Skeletal muscle tissue (tissue), 4 donors: Measurements from ENCODE around the gene CIDEA. TPM values are rescaled to one million over a fixed set of nuclear protein-coding genes. Genes with fewer than 3 reads are reported as not detected.
"Not testable (repeated sequence)": the region's sequence is repeated elsewhere in the genome, so short reads cannot be mapped to it uniquely, and the experiment has no call there.

ENCODE experiments used
- H3K27ac ChIP-seq: one replicate; pipeline ENCODE4 v1.7.0; 2013; ENCODE audit warnings: mild to moderate bottlenecking, low read depth, low read length, inconsistent platforms
- H3K27me3 ChIP-seq, 3 donors: one replicate each; pipeline ENCODE4 v1.7.0; 2013; ENCODE audit warnings: low read length in 3 of 3; ENCODE audit not compliant: control insufficient read depth in 3 of 3, insufficient read depth in 3 of 3
- H3K36me3 ChIP-seq, 3 donors: one replicate each; pipeline ENCODE4 v1.7.0; 2013; ENCODE audit warnings: low read length in 3 of 3; ENCODE audit not compliant: control insufficient read depth in 3 of 3, insufficient read depth in 3 of 3
- H3K4me1 ChIP-seq, 3 donors: one replicate each; pipeline ENCODE4 v1.7.0; 2013; ENCODE audit warnings: low read length in 3 of 3, mild to moderate bottlenecking in 3 of 3; ENCODE audit not compliant: control insufficient read depth in 3 of 3, insufficient read depth in 3 of 3
- H3K4me3 ChIP-seq, 3 donors: one replicate each; pipeline ENCODE4 v1.7.0; 2013; ENCODE audit warnings: low read length in 3 of 3
- H3K9ac ChIP-seq, 3 donors: one replicate each; pipeline ENCODE4 v1.7.0; 2013; ENCODE audit warnings: low read length in 3 of 3, mild to moderate bottlenecking in 3 of 3, moderate library complexity in 2 of 3, low read depth in 1 of 3
- H3K9me3 ChIP-seq, 3 donors: one replicate each; pipeline ENCODE4 v1.7.0; 2013; ENCODE audit warnings: low read length in 3 of 3; ENCODE audit not compliant: control insufficient read depth in 3 of 3
- total RNA-seq: library from RNA; depleted of rRNA; stranded (reverse); fragments of >200 nt; gene quantifications from one replicate; pipeline ENCODE4 v1.2.3, GENCODE V29; 2014
- donor health status: Osteomylitis.

Gene CIDEA
- total RNA-seq, 1 donor from 2014 or later, result 2.1 TPM

DNA sequence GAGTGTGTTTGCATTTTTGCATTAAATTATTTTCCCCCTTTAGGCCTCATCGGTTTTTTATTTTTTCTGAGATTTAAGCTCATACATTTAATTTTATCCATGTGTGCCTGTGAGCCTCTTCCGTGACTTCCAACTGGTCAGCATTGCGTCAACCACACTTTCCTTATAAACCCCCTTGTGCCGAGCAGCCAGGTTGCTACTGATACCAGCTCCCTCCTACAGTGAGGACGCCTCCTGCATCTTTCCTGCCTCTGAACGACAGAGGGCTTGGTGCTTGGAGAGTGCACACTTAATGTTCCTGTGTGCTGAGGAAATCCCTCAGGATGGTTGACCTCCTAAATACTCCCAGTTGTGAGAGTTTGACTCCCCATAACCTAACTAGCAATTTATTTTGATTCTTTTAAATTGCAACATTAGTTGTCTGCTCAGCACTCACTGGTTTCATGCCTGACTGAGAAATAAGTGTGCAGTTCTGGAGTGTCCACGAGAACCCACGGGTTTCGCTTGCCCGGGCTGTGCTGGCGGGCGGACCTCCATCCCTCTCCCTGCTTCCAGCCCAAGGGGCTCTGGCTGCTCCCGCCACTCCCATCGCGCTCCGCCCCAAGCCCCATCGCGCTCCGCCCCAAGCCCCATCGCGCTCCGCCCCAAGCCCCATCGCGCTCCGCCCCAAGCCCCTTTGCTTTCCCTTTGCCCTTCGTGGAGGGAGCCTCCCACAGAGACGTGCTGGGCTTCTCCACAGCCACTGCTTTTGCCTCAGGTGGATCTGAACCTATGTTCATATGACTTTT is 26.6 kb upstream of the CIDEA start:
- H3K27ac ChIP-seq, H3K9ac ChIP-seq, H3K4me1 ChIP-seq, H3K4me3 ChIP-seq, H3K9me3 ChIP-seq, H3K36me3 ChIP-seq, H3K27me3 ChIP-seq: not testable (repeated sequence)

DNA sequence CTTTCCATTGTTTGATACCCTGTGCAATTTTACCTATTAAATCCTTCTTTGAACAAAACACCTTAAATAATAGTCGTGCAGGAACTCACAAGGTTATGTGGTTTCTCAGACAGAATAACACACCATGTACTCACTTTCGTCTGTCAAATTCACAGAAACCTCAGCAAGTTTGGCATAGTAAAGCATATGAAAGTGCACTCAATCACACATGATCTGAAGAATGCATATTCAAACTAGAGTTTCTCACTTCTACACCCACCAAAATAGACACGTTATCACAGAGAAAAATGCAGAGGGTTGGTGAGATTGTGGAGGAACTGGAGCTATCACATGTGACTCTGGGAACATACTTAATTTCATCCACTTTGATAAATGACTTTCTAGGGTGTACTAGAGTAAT is 25.9 kb upstream of the CIDEA start:
- H3K36me3 ChIP-seq, H3K27me3 ChIP-seq, H3K4me3 ChIP-seq, H3K4me1 ChIP-seq, H3K9me3 ChIP-seq, H3K27ac ChIP-seq, H3K9ac ChIP-seq: not testable (repeated sequence)

DNA sequence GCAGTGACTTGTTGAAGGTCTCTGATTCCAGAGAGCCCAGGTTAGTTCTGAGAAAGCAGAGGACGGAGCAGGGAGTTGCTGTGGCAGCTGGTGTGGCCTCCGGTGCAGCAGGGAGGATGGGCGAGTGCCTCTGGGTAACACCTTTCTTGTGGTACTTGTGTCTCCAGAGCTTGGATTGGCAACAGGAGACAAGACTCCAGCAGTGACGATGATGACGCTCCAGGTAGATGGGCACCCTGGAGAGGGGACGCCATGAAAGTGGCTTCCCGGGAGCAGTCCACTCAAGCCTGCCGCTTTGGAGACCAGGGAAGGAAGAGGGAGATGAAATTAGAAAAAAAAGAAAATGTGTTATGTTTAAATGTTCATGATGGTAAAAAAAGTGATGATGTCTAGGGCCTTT is 23.6 kb upstream of the CIDEA start:
- H3K4me1 ChIP-seq, H3K27me3 ChIP-seq, H3K9me3 ChIP-seq, H3K9ac ChIP-seq, H3K36me3 ChIP-seq, H3K27ac ChIP-seq, H3K4me3 ChIP-seq: not testable (repeated sequence)

DNA sequence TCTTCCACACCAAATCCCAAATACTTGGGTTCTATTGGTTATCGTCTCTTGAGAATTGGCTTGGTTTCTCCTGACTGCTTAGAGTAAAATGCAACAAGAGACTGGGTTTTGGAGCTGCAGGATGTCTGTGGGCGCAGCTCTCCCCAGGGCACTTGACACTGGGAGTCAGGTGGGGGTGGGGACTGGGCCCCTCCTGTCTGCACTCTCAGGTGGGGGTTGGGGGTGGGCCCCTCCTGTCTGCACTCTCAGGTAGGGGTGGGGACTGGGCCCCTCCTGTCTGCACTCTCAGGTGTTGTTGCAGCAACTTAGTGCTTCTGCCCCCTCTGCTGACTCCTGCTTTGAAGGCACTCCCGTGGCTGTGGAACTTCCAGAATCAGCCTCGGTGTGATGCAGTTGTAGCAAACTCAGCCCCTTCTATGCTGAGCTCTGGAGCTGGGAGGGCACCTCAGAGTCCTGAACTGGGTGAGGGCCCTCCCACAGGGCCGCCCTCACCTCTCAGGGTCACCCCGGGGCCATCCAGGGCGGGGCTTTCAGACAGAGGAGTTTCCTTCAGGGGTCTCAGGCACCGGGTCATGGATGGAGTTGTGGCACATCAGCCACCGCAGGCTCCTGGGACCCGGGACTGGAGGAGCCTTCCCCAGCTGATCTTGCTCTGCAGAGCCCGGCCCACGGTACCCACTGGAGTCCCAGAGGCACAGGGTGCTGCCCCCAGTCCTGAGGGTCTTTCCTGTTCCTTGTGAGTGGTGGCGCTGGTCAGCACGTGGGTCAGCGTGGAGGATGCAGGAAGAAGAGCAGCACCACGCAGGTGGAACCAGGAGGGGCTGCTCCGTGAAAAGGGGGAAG is 22.9 kb upstream of the CIDEA start:
- Histone ChIP-seq H3K27me3 (peaks cover 0 to 4% (median 0%) of the 10 kb centered on the region in 3 donors), H3K9me3 (no peaks in the 10 kb centered on the region), H3K36me3 (no peaks in the 10 kb centered on the region), H3K27ac (no peak overlapping the region), H3K4me3 (no peak overlapping the region), H3K9ac (no peak overlapping the region), H3K4me1 (no peaks in the 10 kb centered on the region)

DNA sequence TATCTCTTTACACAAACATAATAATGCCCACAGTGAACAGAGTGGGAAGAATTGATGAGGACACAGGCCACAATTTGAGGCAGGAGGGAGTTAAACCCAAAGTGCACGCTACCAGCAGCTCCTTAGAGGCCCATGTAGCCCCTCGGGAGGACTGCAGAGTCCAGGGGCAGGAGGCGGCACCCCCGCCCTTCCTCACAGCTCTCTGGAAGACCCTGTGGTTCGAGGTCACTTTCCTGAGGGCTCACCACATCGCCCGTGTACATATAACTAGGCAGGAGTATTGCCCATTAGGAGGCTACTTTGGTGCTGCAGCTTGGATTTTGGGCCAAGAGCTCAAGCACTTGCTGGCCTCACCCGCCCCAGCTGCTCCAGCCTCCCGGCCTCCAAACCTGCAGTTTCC is 22.2 kb upstream of the CIDEA start:
- H3K4me3 ChIP-seq, result no peak overlapping the region
- no peak overlapping the region for H3K27ac ChIP-seq
- H3K27me3 ChIP-seq, result peaks cover 0 to 7% (median 6%) of the 10 kb centered on the region in 3 donors
- no peak overlapping the region for H3K9ac ChIP-seq
- peaks cover under 1 to 3% (median 3%) of the 10 kb centered on the region in 3 donors for H3K4me1 ChIP-seq
- no peaks in the 10 kb centered on the region for H3K36me3 ChIP-seq
- H3K9me3 ChIP-seq, result no peaks in the 10 kb centered on the region

DNA sequence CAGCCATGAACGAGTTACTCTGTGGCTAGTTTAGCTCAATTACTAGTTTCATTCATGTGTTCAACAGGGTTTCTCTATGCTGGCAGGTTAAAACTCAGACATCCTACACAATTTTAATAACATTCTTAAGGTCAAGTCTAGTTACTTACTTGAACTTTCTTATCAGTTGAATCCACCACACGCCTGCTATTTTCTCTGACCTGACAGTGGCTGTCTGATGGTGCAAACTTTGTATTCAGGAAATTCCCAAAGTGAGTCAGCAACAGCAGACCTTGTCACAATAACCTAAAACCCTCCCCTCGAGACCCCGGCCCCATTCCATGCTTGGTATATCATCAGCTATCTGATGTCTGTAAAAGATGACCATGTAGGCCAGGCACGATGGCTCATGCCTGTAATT is 20.8 kb upstream of the CIDEA start:
- Histone ChIP-seq H3K4me3 (no peak overlapping the region), H3K27ac (no peak overlapping the region), H3K36me3 (no peaks in the 10 kb centered on the region), H3K27me3 (peaks cover 0 to 12% (median 8%) of the 10 kb centered on the region in 3 donors), H3K9ac (no peak overlapping the region), H3K4me1 (peaks cover 2 to 8% (median 5%) of the 10 kb centered on the region in 3 donors), H3K9me3 (no peaks in the 10 kb centered on the region)

DNA sequence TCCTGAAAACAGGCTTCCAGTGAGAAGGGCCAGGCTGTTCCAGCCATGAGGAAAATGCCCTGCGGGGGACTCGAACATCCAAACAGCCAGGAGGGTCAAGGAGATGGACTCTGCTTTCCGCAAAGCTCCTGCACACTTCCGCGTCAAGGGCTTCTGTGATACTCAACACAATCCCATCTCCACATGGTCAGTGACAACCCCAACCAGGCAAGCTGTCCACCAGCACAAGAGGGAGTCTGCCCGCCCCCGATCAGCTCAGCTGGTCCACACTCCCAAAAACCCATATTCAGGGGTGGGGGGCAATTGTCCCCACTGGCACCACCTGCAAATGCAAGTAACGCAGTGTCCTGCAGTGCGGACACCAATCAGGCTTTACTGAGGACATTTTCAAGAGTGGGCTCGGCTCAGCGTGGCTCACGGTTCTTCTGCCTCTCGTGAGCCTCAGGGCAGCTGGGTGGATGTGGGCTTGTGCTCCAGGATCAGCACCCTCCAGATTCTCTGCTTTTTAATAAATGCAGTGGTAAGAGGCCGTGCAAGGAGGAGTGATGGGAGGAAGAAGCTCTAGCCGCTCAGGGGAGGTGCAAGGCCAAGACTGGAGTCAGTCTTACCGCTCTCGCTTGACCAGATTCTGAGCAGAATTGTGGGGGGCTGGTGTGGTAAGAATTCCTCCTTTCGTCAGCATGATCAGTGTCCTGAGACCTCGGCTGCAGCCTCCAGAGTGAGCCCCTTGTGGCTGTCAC is 19.5 kb upstream of the CIDEA start:
- peaks cover 0 to 12% (median 8%) of the 10 kb centered on the region in 3 donors for H3K27me3 ChIP-seq
- H3K9me3 ChIP-seq, result no peaks in the 10 kb centered on the region
- H3K4me3 ChIP-seq, result no peak overlapping the region
- H3K9ac ChIP-seq, result no peak overlapping the region
- H3K4me1 ChIP-seq, result peaks cover 2 to 8% (median 5%) of the 10 kb centered on the region in 3 donors
- no peak overlapping the region for H3K27ac ChIP-seq
- H3K36me3 ChIP-seq, result no peaks in the 10 kb centered on the region

DNA sequence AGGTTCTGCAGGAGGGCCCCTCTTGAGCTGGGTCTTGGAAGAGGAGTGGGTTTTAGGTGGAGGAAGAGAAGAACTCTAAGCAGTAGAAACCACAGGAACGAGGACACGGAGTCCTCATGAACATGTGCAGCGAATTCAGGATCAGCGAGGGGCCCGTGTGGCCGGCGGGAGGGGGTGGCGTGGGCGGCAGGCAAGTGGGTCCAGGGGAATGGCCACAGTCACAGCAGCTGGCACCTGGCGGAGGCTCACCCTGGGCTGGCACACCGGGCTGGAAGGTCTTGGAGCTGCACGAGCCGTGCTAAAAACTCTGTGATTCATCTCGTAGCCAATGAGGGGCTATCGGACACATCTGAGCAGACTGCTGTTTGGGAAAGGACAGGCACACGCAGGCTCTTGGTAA is 18.0 kb upstream of the CIDEA start:
- no peak overlapping the region for H3K4me3 ChIP-seq
- H3K36me3 ChIP-seq, result no peaks in the 10 kb centered on the region
- H3K9me3 ChIP-seq, result no peaks in the 10 kb centered on the region
- peaks cover 0 to 12% (median 8%) of the 10 kb centered on the region in 3 donors for H3K27me3 ChIP-seq
- H3K4me1 ChIP-seq, result peaks cover 2 to 8% (median 5%) of the 10 kb centered on the region in 3 donors
- H3K9ac ChIP-seq, result no peak overlapping the region
- no peak overlapping the region for H3K27ac ChIP-seq

DNA sequence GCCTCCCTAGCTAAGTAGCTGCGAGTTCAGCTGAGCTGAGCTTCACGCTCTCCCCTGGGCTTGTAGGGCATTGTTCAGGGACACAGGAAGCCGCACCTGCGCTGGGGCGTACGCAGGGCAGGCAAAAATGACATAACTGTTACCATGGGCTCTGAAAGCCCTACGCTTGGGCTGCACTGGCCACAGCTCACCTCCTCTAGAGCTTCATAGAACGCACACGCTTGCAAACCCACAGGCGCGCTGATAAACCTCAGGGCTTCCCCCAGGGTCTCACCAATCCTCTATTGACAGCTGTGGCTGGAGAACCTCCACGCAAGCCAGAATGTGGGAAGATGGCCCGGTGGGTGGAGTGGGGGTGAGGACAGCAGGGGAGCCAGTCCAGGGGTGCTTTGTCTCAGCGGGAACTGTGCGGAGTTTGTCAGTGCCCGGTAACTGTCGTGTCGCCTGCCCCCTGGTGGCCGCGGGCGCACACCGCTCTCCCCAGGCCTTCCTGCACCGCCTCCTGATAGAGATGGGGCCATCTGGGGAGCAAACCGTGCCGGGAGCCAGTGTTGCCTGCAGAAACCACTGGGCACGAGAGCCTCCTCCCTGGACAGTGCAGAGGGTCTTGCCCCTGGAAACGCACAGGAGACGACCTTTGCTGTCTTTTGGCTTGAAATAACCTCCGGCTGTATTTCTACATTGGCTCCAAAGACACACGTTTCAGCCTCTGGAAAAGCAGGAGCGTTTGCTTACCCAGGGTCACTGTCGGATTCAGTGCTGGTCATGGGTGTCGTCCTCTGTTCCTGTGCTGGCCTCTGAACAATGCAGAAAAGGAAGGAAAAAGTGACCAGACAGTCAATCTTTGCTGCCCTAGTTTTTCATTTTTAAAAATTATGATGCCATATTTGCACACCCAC is 17.0 kb upstream of the CIDEA start:
- peaks cover 2 to 8% (median 5%) of the 10 kb centered on the region in 3 donors for H3K4me1 ChIP-seq
- H3K27ac ChIP-seq, result no peak overlapping the region
- H3K36me3 ChIP-seq, result no peaks in the 10 kb centered on the region
- peaks cover 0 to 12% (median 8%) of the 10 kb centered on the region in 3 donors for H3K27me3 ChIP-seq
- H3K9ac ChIP-seq, result peak overlapping the region in 1 of 3 donors; percentile 25
- H3K9me3 ChIP-seq, result no peaks in the 10 kb centered on the region
- H3K4me3 ChIP-seq, result peak overlapping the region; percentile 23 to 46 (median 35)
